GM23338 (cell line): ENCODE measurements around the gene PCTP. TPM values are rescaled to one million over a fixed set of nuclear protein-coding genes. Genes with fewer than 3 reads are reported as not detected.

Source experiments
- ATAC-seq: fragments of 200-7000 bp; cut with Tn5 transposase; 3 replicates; pipeline ENCODE4 v1.9.1; 2020
- DNase-seq: peaks from one replicate; pipeline ENCODE4 v3.0.0-alpha.2; 2015; ENCODE audit warnings: low spot score
- H2AFZ ChIP-seq: fragments of 200-600 bp; sonication (generic); 2 replicates; pipeline ENCODE4 v1.8.0; 2016; ENCODE audit warnings: antibody characterized with exemption, mild to moderate bottlenecking, moderate library complexity
- H3F3A ChIP-seq: fragments of 200-600 bp; sonication (generic); replicated peaks from 2 replicates; pipeline ENCODE4 v1.8.0; 2017; ENCODE audit warnings: antibody characterized with exemption, mixed run types, low read depth
- H3K27ac ChIP-seq: fragments of 200-600 bp; sonication (generic); 2 replicates; pipeline ENCODE4 v1.6.1; 2016; ENCODE audit warnings: low read depth
- H3K27me3 ChIP-seq: fragments of 200-600 bp; sonication (generic); 2 replicates; pipeline ENCODE4 v1.8.0; 2016; ENCODE audit warnings: mild to moderate bottlenecking, mixed run types, moderate library complexity; ENCODE audit not compliant: insufficient read depth
- H3K36me3 ChIP-seq: fragments of 200-600 bp; sonication (generic); 2 replicates; pipeline ENCODE4 v1.8.0; 2016; ENCODE audit warnings: mild to moderate bottlenecking; ENCODE audit not compliant: insufficient read depth
- H3K4me1 ChIP-seq: fragments of 200-600 bp; sonication (generic); 2 replicates; pipeline ENCODE4 v1.8.0; 2016; ENCODE audit warnings: mild to moderate bottlenecking, moderate library complexity; ENCODE audit not compliant: insufficient read depth
- H3K4me2 ChIP-seq: fragments of 200-600 bp; sonication (generic); 2 replicates; pipeline ENCODE4 v1.7.1; 2017; ENCODE audit warnings: mixed run types
- H3K4me3 ChIP-seq: fragments of 200-600 bp; sonication (generic); 2 replicates; pipeline ENCODE4 v1.6.1; 2016; ENCODE audit warnings: mixed run types
- H3K79me2 ChIP-seq: fragments of 200-600 bp; sonication (generic); replicated peaks from 2 replicates; pipeline ENCODE4 v1.8.0; 2017; ENCODE audit warnings: mild to moderate bottlenecking; ENCODE audit not compliant: insufficient read depth
- H3K9me2 ChIP-seq: fragments of 200-600 bp; sonication (generic); 2 replicates; pipeline ENCODE4 v1.8.0; 2017; ENCODE audit not compliant: insufficient read depth
- H4K20me1 ChIP-seq: fragments of 200-600 bp; sonication (generic); replicated peaks from 2 replicates; pipeline ENCODE4 v1.8.0; 2017; ENCODE audit warnings: mild to moderate bottlenecking; ENCODE audit not compliant: insufficient read depth
- H3K27ac Mint-ChIP-seq: 2 replicates; pipeline ENCODE4 v1.8.0; 2020; ENCODE audit warnings: inconsistent platforms, mild to moderate bottlenecking, moderate library complexity, mixed read lengths
- H3K27me3 Mint-ChIP-seq: 3 replicates; pipeline ENCODE4 v1.8.0; 2022; ENCODE audit warnings: low read depth, mild to moderate bottlenecking, moderate library complexity, mixed read lengths, inconsistent platforms; ENCODE audit not compliant: insufficient read depth, poor library complexity
- H3K36me3 Mint-ChIP-seq: 3 replicates; pipeline ENCODE4 v1.8.0; 2021; ENCODE audit warnings: low read depth, mild to moderate bottlenecking, inconsistent platforms, moderate library complexity, mixed read lengths
- H3K4me1 Mint-ChIP-seq: 3 replicates; pipeline ENCODE4 v1.8.0; 2020; ENCODE audit warnings: mild to moderate bottlenecking, inconsistent platforms, mixed read lengths
- H3K4me3 Mint-ChIP-seq: 3 replicates; pipeline ENCODE4 v1.8.0; 2021; ENCODE audit warnings: moderate library complexity, mild to moderate bottlenecking, inconsistent platforms, mixed read lengths
- H3K9me3 Mint-ChIP-seq: 3 replicates; pipeline ENCODE4 v1.8.0; 2020; ENCODE audit warnings: moderate library complexity, mild to moderate bottlenecking, inconsistent platforms, mixed read lengths
- CREB1 ChIP-seq: fragments of 250-450 bp; sonication (Bioruptor Pico); IDR thresholded peaks from 2 replicates; pipeline ENCODE4 v1.5.0; 2020; ENCODE audit warnings: low read depth, mild to moderate bottlenecking, moderate library complexity
- EZH2 ChIP-seq: fragments of 200-600 bp; sonication (generic); IDR thresholded peaks from one replicate; pipeline ENCODE4 v1.8.0; 2017; ENCODE audit warnings: antibody characterized with exemption, mild to moderate bottlenecking, low read depth; ENCODE audit not compliant: unreplicated experiment
- EZH2phosphoT487 ChIP-seq: fragments of 200-600 bp; sonication (generic); IDR thresholded peaks from one replicate; pipeline ENCODE4 v1.8.1; 2018; ENCODE audit warnings: antibody characterized with exemption; ENCODE audit not compliant: unreplicated experiment
- POLR2AphosphoS5 ChIP-seq: IDR thresholded peaks from 2 replicates; pipeline ENCODE4 v1.6.1; 2016; ENCODE audit warnings: antibody characterized with exemption, low read depth
- STAT1 ChIP-seq: IDR thresholded peaks from one replicate; pipeline ENCODE4 v1.6.1; 2016; ENCODE audit warnings: antibody characterized with exemption; ENCODE audit not compliant: unreplicated experiment
- ZNF331 ChIP-seq: fragments of 250-450 bp; sonication (Bioruptor Pico); IDR thresholded peaks from 2 replicates; pipeline ENCODE4 v1.5.0; 2020; ENCODE audit warnings: low read depth, mild to moderate bottlenecking, moderate library complexity
- ZNF462 ChIP-seq: fragments of 250-450 bp; sonication (Bioruptor Pico); IDR thresholded peaks from 2 replicates; pipeline ENCODE4 v1.5.0; 2020; ENCODE audit warnings: mild to moderate bottlenecking, moderate library complexity
- polyA plus RNA-seq: library from polyadenylated mRNA; unstranded; fragments of >200 nt; fragmentation: Nextera tagmentation; extraction: Ambion mirVana; gene quantifications from 2 replicates; pipeline ENCODE4 v1.2.1, GENCODE V29; 2016
- total RNA-seq: library from RNA; depleted of rRNA; stranded (reverse); fragments of >200 nt; shearing (Covaris generic); gene quantifications from 2 replicates; pipeline ENCODE4 v1.2.3, GENCODE V29; 2014
- TF ChIP-seq, protein P1 (sequence below), 2 experiments: fragments of 200-600 bp in 1 of 2; sonication (generic) in 1 of 2; conservative IDR thresholded peaks; 2 replicates each; pipeline versions ENCODE4 v1.5.1 to v1.6.1; 2016 to 2017; ENCODE audit warnings: antibody characterized with exemption in 2 of 2, low read depth in 2 of 2, mild to moderate bottlenecking in 2 of 2, moderate library complexity in 1 of 2

The PCTP gene
- total and polyA plus RNA-seq, 2 experiments from 2014 or later, result 6.4 to 12.3 TPM

- Mint-ChIP-seq H3K9me3 (no peaks in the 10 kb centered on the region), H3K27me3 (peaks cover 3% of the 10 kb centered on the region), H3K36me3 (no peaks in the 10 kb centered on the region), H3K4me1 (peaks cover 45% of the 10 kb centered on the region), H3K4me3 (no peak overlapping the region), H3K27ac (no peak overlapping the region)
- Histone ChIP-seq H3K9me2 (no peaks in the 10 kb centered on the region), H3K79me2 (no peaks in the 10 kb centered on the region), H3K27me3 (no peaks in the 10 kb centered on the region), H2AFZ (no peak overlapping the region), H4K20me1 (no peaks in the 10 kb centered on the region), H3K36me3 (no peaks in the 10 kb centered on the region), H3F3A (no peaks in the 10 kb centered on the region), H3K4me3 (no peak overlapping the region), H3K27ac (no peak overlapping the region), H3K4me2 (no peak overlapping the region), H3K4me1 (peaks cover 23% of the 10 kb centered on the region)
- DNase-seq, result no peak
- TF ChIP-seq EZH2phosphoT487 (no peak), POLR2AphosphoS5 (no peak), ZNF462 (no peak), CREB1 (no peak), EZH2 (no peak), ZNF331 (no peak)
- no peak for ATAC-seq
Measured at GRCh38 chr17:55723488-55723848, 27.4 kb upstream of the PCTP start.

GRCh38 chr17:55726440-55726839 is 24.4 kb upstream of the PCTP start:
- H3K4me2 ChIP-seq, result no peak overlapping the region
- ATAC-seq (no peak), DNase-seq (no peak)
- no peak overlapping the region for H3K4me3 ChIP-seq
- peak overlapping the region; percentile 35; the same call in 1 of the 2 replicates for H3K27ac Mint-ChIP-seq
- H2AFZ ChIP-seq, result no peak overlapping the region
- H3K36me3 ChIP-seq, result no peaks in the 10 kb centered on the region
- H3K4me1 Mint-ChIP-seq, result peaks cover 54% of the 10 kb centered on the region
- peaks cover 20% of the 10 kb centered on the region for H3K4me1 ChIP-seq
- H3K27ac ChIP-seq, result no peak overlapping the region
- H3K9me3 Mint-ChIP-seq, result no peaks in the 10 kb centered on the region
- H3K27me3 Mint-ChIP-seq, result peaks cover 3% of the 10 kb centered on the region
- no peaks in the 10 kb centered on the region for H3K27me3 ChIP-seq
- no peaks in the 10 kb centered on the region for H3K9me2 ChIP-seq
- no peak overlapping the region for H3K4me3 Mint-ChIP-seq
- no peaks in the 10 kb centered on the region for H4K20me1 ChIP-seq
- H3K79me2 ChIP-seq, result no peaks in the 10 kb centered on the region
- H3F3A ChIP-seq, result no peaks in the 10 kb centered on the region
- no peaks in the 10 kb centered on the region for H3K36me3 Mint-ChIP-seq
- TF ChIP-seq, protein P1, sequence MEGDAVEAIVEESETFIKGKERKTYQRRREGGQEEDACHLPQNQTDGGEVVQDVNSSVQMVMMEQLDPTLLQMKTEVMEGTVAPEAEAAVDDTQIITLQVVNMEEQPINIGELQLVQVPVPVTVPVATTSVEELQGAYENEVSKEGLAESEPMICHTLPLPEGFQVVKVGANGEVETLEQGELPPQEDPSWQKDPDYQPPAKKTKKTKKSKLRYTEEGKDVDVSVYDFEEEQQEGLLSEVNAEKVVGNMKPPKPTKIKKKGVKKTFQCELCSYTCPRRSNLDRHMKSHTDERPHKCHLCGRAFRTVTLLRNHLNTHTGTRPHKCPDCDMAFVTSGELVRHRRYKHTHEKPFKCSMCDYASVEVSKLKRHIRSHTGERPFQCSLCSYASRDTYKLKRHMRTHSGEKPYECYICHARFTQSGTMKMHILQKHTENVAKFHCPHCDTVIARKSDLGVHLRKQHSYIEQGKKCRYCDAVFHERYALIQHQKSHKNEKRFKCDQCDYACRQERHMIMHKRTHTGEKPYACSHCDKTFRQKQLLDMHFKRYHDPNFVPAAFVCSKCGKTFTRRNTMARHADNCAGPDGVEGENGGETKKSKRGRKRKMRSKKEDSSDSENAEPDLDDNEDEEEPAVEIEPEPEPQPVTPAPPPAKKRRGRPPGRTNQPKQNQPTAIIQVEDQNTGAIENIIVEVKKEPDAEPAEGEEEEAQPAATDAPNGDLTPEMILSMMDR (conservative IDR thresholded peaks at IDR 0.05; ENCODE audit: low read depth in 2 of 2), result no peak
- no peak for TF ChIP-seq POLR2AphosphoS5
- no peak for TF ChIP-seq EZH2phosphoT487
- TF ChIP-seq ZNF331, result no peak
- TF ChIP-seq EZH2, result no peak
- TF ChIP-seq STAT1, result no peak
- no peak for TF ChIP-seq CREB1
